Stomach (tissue), 9 donors: Measurements from ENCODE around the gene EVC2. TPM values are rescaled to one million over a fixed set of nuclear protein-coding genes. Genes with fewer than 3 reads are reported as not detected.

ENCODE experiments used
- DNase-seq, 2 donors: peaks; one replicate each; pipeline versions ENCODE4 v3.0.0 to v3.0.0-alpha.2; 2013 to 2019
- H3K27ac ChIP-seq, 5 donors: fragments of 200-600 bp in 4 of 5; sonication (generic) in 4 of 5; one replicate each; pipeline ENCODE4 v1.5.1; 2013 to 2019; ENCODE audit warnings: mild to moderate bottlenecking in 1 of 5, moderate library complexity in 1 of 5
- H3K27me3 ChIP-seq, 3 donors: fragments of 200-600 bp; sonication (generic); one replicate each; pipeline ENCODE4 v1.5.1; 2017 to 2019; ENCODE audit warnings: mixed run types in 1 of 3
- H3K36me3 ChIP-seq, 4 donors: fragments of 200-600 bp; sonication (generic); 1 replicate in 3 of 4; 2 replicates in 1 of 4; pipeline ENCODE4 v1.5.1; 2016 to 2019
- H3K4me1 ChIP-seq, 4 donors: fragments of 200-600 bp; sonication (generic); one replicate each; pipeline ENCODE4 v1.5.1; 2016 to 2019
- H3K4me3 ChIP-seq, 4 donors: fragments of 200-600 bp; sonication (generic) in 3 of 4; one replicate each; pipeline ENCODE4 v1.5.1; 2016 to 2019; ENCODE audit warnings: mild to moderate bottlenecking in 1 of 4
- H3K9me3 ChIP-seq, 4 donors: fragments of 200-600 bp; sonication (generic); one replicate each; pipeline ENCODE4 v1.5.1; 2016 to 2019
- CTCF ChIP-seq, 7 experiments: fragments of 450-650 bp in 4 of 7; fragments of 200-600 bp in 3 of 7; sonication (generic) in 3 of 7; IDR thresholded peaks; one replicate each; pipeline ENCODE4 v1.5.1; 2016 to 2019; ENCODE audit warnings: antibody characterized with exemption in 7 of 7, control low read depth in 2 of 7, mild to moderate bottlenecking in 1 of 7
- EP300 ChIP-seq: sonication (generic); formaldehyde crosslinking; IDR thresholded peaks from one replicate; pipeline ENCODE4 v1.6.1; 2017; ENCODE audit warnings: antibody characterized with exemption
- POLR2A ChIP-seq, 4 donors: fragments of 450-650 bp; IDR thresholded peaks; one replicate each; pipeline ENCODE4 v1.6.1; 2016; ENCODE audit warnings: antibody characterized with exemption in 4 of 4, control low read depth in 2 of 4, mild to moderate bottlenecking in 1 of 4, moderate library complexity in 1 of 4
- POLR2AphosphoS5 ChIP-seq, 3 donors: sonication (generic); formaldehyde crosslinking; IDR thresholded peaks; one replicate each; pipeline ENCODE4 v1.6.1; 2016; ENCODE audit warnings: antibody characterized with exemption in 3 of 3
- WGBS, 5 donors: extraction: QIAGEN DNeasy Blood & Tissue Kit in 3 of 5; methylation state at CpG; one replicate each; pipeline versions ENCODE4 v1.1.5 to v1.1.7; 2013 to 2018; 5-methylcytosine and 5-hydroxymethylcytosine counted together
- intact Hi-C: fragments of 100-400 bp; cut with DNase I; formaldehyde crosslinking; loops from one replicate; pipeline ENCODE4 v1.15.1; 2023; ENCODE audit warnings: low total_unique reads
- polyA plus RNA-seq, 3 donors: library from polyadenylated mRNA; stranded (reverse); fragments of 200-250 nt; gene quantifications; one replicate each; pipeline ENCODE4 v1.2.3, GENCODE V29; 2013
- total RNA-seq, 5 donors: library from RNA; depleted of rRNA; stranded (reverse); fragments of >200 nt; gene quantifications; one replicate each; pipeline versions ENCODE4 v1.1.0 to v1.2.3, GENCODE V29; 2014 to 2016
- donor health status: healthy with polysubstance abuse.
- donor health status: Bipolar disorder and iron deficiency.
- donor health status: healthy.

Gene EVC2
- total and polyA plus RNA-seq, 8 donors: 0.76 to 11.7 (median 4.9) TPM

- TF ChIP-seq EP300 (no peak), POLR2AphosphoS5 (IDR thresholded peaks at IDR 0.05) (no peak), CTCF (IDR thresholded peaks at IDR 0.05) (no peak), POLR2A (IDR thresholded peaks at IDR 0.05) (no peak)
- Histone ChIP-seq H3K4me3 (no peak overlapping the region), H3K27me3 (no peaks in the 10 kb centered on the region), H3K27ac (no peak overlapping the region), H3K9me3 (peaks cover 0 to 5% (median 0%) of the 10 kb centered on the region in 4 donors), H3K36me3 (peaks cover 3 to 46% (median 28%) of the 10 kb centered on the region in 4 donors), H3K4me1 (no peaks in the 10 kb centered on the region)
- 93 to 96% (median 93%) methylated on average over 2 of the region's 2 CpGs for WGBS, 5 donors
- intact Hi-C loops: no loop called here
- no peak for DNase-seq
These were observed 118.9 kb downstream of the EVC2 start for GRCh38 chr4:5589495-5589894.

- peaks cover 3 to 56% (median 31%) of the 10 kb centered on the region in 4 donors for H3K36me3 ChIP-seq
- WGBS, 5 donors: 94 to 97% (median 95%) methylated on average over 1 of the region's 1 CpG
- H3K4me1 ChIP-seq: no peaks in the 10 kb centered on the region
- H3K4me3 ChIP-seq: no peak overlapping the region
- TF ChIP-seq EP300: no peak
- no peak for TF ChIP-seq CTCF (IDR thresholded peaks at IDR 0.05)
- no peak for TF ChIP-seq POLR2A (IDR thresholded peaks at IDR 0.05)
- no peak for TF ChIP-seq POLR2AphosphoS5 (IDR thresholded peaks at IDR 0.05)
- intact Hi-C loops: no loop called here
- no peak overlapping the region for H3K27ac ChIP-seq
- H3K27me3 ChIP-seq: no peaks in the 10 kb centered on the region
- peaks cover 0 to 5% (median 0%) of the 10 kb centered on the region in 4 donors for H3K9me3 ChIP-seq
- DNase-seq: no peak
These were observed 120.3 kb downstream of the EVC2 start for GRCh38 chr4:5588046-5588445.

- WGBS, 5 donors: 69 to 89% (median 80%) methylated on average over 4 to 5 of the region's 5 CpGs
- TF ChIP-seq CTCF (IDR thresholded peaks at IDR 0.05) (no peak), EP300 (no peak), POLR2A (IDR thresholded peaks at IDR 0.05) (no peak), POLR2AphosphoS5 (IDR thresholded peaks at IDR 0.05) (no peak)
- no peak for DNase-seq
- H3K4me1 ChIP-seq: no peaks in the 10 kb centered on the region
- H3K27me3 ChIP-seq: no peaks in the 10 kb centered on the region
- H3K27ac ChIP-seq: no peak overlapping the region
- H3K36me3 ChIP-seq: peaks cover 4 to 92% (median 57%) of the 10 kb centered on the region in 4 donors
- intact Hi-C loops: no loop called here
- H3K4me3 ChIP-seq: no peak overlapping the region
- peaks cover 0 to 1% (median under 1%) of the 10 kb centered on the region in 4 donors for H3K9me3 ChIP-seq
These were observed 132.4 kb downstream of the EVC2 start for GRCh38 chr4:5575941-5576340.

- no peaks in the 10 kb centered on the region for H3K4me1 ChIP-seq
- H3K36me3 ChIP-seq: peaks cover 4 to 85% (median 55%) of the 10 kb centered on the region in 4 donors
- intact Hi-C loops: no loop called here
- no peak overlapping the region for H3K27ac ChIP-seq
- whole genome bisulfite sequencing, 5 donors: 82 to 93% (median 89%) methylated on average over 5 of the region's 5 CpGs
- no peaks in the 10 kb centered on the region for H3K27me3 ChIP-seq
- TF ChIP-seq POLR2A (IDR thresholded peaks at IDR 0.05): no peak
- TF ChIP-seq EP300: no peak
- TF ChIP-seq CTCF (IDR thresholded peaks at IDR 0.05): no peak
- TF ChIP-seq POLR2AphosphoS5 (IDR thresholded peaks at IDR 0.05): no peak
- no peak overlapping the region for H3K4me3 ChIP-seq
- DNase-seq: no peak
- H3K9me3 ChIP-seq: no peaks in the 10 kb centered on the region
These were observed 134.0 kb downstream of the EVC2 start for GRCh38 chr4:5574386-5574785.
